ENCODE measurements around the gene SLC30A2. TPM values are rescaled to one million over a fixed set of nuclear protein-coding genes. Genes with fewer than 3 reads are reported as not detected.

SLC30A2 gene
- polyA plus RNA-seq, 1 donor, result 5.4 TPM

DNA sequence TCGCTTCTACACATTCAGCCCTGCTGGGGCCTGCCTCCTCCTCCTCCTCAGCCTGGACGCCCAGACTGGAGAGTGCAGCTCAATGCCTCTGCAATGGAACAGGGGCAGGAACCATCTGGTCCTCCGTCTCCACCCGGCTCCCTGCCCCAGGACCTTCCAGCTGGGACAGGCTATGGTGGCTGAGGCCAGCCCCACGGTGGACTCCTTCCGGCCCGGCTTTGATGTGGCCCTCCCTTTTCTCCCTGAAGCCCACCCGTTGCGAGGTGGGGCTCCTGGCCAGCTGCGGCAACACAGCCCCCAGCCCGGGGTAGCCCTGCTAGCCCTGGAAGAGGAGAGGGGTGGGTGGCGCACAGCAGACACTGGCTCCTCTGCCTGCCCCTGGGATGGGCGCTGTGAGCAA lies 22.9 kb downstream of the SLC30A2 start:
- DNase-seq, result no peak

DNA sequence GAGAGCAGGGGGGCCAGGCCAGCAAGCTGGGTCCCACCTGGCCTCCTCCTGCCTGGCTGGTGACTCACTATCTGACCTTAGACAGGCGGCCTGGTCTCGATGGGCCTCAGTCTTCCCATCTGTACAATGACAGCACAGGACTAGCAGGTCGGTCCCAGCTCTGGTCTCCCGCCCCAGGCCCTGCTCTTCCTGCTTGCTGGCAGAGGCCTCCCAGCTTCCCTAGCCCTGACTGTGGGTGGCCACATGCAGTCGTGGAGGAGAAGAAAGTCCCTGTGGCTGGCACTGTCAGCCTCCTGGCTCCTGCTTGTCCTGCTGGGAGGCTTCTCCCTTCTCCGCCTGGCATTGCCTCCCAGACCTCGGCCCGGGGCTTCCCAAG lies 23.5 kb downstream of the SLC30A2 start:
- no peak for DNase-seq

DNA sequence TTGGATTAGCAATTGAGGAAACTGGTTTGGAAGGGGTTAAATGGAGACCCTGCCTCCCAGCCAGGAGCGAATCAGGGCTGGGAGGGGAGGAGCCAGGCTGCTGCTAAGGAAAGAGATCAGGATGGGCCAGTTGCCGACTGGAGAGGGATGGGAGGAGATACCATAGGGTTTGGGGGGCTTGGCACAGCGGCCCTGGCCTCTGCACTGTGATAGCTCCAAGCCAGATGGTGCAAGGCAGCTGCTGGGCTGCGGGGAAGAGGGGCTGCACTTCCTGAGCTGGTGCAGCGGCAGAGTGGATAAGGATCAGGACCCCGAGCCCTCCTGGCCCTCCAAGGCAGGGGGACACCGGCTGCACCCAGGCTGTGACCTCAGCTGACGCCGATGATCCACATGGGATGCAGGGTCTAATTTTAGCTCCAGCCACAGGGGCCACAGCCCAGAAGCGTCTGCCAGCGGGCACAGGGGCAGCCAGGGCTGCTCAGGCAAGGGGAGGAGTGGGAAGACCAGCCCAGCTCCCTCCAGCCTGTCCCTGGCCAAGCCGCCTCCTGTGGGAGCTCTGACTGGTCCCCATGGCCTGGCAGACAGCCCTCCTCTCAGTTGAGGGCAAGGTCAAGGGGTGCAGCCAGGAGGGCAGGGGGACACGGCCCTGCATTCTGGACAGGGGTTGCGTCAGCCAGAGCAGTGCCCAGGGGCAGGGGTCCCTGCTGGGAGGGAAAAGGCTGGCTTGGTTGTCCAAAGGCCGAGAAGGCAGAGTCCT lies 24.1 kb downstream of the SLC30A2 start, which contains the start of gene EXTL1:
Gene EXTL1, plus strand, starts transcription at position 129 of the 757 bp plus-strand sequence. CDS start 872 bp downstream, outside the sequence.
- DNase-seq, result peak; percentile 64

DNA sequence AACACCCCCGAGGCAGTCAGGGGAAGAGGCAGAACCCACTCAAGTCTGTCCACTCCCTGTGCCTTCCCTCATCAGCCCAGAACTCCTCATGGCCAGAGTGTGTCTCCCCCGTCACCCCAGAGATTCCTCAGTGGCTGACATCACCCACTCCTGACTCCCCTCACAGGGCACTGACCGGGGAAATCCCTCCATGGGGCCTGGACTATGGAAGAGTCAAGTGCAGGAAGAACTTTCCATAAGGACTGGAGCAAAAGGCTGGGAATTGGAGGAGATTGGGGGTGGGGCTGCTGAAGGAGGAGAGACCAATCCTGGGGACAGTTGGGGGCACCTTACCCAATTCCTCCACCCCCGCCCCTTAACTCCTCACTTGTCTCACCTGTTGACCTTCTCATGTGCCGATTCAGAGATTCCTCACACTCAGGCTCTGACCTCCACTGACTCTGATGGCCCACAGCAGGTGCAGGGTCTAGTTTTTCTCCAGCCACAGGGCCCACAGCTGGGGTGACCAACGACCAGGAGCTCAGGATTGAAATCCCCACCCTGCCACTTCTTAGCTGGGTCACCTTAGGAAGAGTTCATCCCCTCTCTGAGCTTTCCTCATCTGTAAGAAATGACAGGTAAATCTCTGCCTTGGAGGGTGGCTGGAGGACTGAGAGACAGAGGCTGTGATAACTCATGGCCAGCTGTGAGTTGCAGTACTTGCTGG lies 24.8 kb downstream of the SLC30A2 start:
- no peak for DNase-seq

DNA sequence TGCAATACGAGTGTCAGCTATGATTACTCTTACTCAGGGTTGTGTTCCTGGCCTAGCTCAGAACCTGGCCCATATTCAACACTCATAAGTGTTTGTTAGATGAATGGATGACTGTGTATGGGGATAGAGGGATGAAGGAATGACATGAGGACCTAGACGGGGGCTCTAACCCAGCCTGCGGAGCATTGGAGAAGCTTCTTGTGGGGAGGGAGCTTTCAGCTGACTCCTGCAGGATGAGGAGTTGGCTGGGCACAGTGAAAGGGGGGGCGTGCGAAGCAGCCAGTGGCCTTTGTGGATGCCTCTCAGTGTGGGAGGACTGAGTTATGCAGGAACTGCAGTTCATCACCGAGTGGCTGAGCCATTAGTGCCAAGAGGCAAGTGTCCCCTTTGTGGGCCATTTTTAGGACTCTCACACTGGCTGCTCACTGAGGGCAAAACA lies 25.6 kb downstream of the SLC30A2 start:
- DNase-seq, result no peak

DNA sequence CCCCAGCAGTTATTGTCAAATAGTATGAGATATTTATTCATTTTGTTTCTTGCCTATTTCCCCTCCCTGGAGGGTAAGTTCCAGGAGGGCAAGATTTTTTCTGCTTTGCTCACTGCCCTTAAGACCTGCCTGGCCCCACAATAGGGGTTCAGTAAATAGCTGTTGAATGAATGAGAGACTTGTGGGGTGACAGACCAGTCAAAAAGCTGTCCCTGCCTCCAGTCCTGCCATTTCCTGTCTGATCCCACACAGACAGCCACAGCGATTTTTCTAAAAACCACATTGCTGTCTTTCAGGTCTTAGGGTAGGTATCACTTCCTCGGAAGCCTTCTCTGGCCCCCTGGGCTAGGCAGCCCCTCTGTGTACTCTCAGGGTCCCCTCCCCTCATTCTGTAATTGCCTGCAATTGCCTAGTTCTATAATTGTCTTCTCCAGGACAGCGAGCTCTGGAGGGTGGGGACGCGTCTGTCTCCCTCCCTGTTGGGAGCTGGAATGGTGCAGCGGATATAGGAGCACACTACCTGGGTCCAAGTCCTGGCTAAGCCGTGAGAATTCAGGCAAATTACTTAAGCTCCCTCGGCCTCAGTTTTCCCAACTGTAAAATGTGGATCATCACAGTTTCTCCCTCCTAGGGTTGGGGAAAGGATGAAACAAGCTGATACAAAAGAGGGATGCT lies 26.1 kb downstream of the SLC30A2 start:
- DNase-seq, result no peak

DNA sequence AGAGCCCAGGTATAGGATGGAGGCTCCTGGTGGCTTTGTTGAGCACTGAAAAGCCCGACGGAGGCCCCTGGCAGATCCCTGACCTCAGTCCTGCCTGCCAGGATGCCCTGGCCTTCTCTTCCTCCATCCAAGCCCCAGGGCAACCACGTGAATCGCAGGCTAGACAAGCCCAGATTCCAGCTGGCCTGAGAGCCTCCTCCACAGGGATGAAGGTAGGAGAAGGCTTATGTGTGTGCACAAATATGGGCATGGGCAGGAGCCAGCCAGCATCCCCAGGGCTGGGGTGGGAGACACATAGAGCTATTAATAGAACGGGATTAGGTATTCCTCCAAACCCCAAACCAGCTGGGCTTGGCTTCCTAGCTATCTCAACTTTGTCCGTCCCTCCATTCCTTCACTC lies 28.3 kb downstream of the SLC30A2 start:
- DNase-seq, result no peak

DNA sequence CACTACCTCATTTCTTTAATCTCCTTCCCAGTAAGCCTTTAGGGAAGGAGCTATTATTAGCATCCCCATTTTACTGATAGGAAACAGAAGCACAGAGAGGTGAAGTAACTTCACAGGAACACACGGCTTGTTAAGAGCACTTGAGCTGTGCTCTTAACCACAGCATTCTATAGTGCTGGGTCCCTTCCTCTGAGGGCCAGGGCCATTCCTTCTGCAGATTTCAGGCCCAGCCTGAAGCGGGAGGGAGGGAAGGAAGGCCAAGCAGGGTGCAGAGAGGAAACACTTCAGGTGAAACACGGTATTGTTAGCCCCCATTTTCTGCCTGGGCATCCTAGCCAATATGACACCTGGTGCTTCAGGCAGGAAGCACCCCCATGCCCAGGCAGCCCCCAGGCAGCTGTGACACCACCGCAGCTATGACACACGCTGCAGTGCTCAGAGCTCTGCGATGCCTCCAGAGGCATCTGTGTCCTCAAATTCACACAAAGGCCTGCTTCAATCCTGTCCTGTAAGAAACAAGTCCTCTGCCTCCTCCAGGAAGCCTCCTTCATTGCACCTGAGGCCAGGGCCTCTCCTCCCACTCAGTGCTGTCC lies 28.9 kb downstream of the SLC30A2 start:
- DNase-seq, result no peak

DNA sequence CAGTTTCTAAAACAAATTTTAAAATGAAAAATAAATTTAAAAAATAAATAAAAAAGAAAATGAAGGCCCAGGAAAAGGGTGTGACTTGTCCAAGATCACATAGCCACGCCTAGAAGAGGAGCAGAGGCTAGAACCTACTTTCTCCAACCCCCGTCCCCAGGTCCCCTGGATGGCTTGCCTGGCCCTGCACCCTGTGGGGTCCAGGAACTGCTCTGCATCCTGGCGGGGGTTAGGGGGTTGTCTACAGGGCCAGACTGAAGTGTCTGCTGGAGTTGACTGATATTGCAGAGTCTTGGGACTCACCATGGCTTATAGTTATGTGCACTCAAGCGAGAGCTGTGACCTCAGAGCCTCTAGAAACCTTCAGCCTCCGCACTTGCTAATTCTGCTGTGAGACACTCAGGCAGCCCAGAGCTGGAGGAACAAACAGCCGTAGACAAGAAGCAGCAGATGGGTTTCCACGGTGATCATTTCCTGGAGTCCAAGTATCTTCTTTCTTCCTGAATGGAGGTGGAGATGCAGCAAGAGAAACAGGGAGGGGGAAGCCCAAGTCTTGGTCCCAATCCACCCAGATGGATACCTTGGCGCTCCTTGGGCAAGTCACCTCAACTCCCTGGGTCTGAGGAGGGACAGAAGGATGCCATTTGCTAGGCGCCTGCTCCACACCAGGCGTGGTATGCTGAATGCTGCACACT lies 29.5 kb downstream of the SLC30A2 start:
- no peak for DNase-seq

DNA sequence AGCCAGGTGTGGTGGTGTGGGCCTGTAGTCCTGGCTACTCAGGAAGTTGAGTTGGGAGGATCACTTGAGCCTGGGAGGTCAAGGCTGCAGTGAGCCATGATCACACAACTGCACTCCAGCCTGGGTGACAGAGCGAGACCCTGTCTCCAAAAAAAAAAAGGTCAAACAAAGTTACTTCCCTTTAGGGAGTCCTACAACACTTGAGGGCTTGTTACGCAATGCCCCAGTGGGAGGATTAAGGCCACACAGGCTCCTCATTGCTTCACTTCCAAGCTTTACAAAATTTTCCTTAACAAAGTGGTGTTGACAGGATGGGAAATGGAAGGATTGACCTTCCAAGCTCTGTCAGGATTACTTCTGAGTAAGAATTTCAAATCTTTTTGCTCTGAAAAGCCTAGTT lies 30.6 kb downstream of the SLC30A2 start:
- DNase-seq, result no peak

DNA sequence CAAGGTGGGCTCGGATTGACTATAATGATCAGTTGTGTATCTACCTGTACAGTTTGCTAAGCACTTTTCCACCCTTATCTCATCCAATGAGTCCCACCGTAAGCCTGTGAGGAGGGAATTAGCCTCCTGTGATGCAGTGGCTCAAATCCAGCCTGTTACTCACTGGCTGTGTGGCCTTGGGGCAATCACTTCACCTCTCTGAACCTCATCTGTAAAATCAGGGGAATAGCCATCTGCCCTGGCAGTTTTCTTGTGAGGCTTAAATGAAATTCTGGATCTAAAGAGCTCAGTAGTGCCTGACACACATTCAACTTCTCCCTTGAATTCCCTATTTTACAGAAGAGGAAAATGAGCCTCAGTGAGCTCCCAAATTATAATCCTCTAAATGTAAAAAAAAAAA lies 31.7 kb downstream of the SLC30A2 start:
- no peak for DNase-seq

DNA sequence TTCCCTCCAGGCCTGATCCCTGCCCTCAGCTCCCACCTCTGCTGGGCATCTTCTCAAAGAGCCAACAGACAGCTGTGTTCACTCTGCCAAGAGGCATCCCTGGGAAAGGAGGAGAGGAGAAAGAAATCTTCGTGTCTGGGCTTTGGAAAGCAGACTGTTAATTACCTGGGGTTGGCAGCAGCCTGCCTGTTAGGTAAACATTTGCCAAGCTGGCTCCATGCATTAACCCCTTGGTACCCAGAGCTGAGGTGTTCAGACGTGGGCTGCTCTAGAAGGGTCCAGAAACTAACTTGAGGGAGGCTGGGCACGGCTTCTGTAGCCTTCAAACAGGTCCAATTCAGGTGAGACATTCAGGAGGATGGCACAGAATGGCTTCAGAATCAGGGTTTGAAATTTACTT lies 33.1 kb downstream of the SLC30A2 start:
- no peak for DNase-seq

DNA sequence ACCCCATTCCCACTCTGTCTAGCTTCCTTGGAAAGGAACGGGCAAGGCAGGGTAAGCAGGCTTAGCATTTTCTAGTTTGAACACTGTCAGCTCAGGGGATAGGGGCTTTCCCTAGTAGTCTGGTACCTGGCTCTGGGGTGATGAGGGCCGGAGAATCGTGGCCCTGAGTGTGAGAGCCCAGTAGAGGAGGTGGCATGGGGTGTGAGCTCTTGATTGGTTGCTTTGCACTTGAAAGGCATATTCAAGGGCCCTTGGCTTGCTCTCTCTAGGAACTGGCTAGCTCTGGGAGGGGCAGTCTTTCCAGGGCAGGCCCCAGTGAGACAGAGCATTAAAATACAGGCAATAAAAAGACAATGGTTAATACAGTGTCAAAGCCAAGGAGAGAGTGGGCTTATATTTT lies 35.1 kb downstream of the SLC30A2 start:
- no peak for DNase-seq

DNA sequence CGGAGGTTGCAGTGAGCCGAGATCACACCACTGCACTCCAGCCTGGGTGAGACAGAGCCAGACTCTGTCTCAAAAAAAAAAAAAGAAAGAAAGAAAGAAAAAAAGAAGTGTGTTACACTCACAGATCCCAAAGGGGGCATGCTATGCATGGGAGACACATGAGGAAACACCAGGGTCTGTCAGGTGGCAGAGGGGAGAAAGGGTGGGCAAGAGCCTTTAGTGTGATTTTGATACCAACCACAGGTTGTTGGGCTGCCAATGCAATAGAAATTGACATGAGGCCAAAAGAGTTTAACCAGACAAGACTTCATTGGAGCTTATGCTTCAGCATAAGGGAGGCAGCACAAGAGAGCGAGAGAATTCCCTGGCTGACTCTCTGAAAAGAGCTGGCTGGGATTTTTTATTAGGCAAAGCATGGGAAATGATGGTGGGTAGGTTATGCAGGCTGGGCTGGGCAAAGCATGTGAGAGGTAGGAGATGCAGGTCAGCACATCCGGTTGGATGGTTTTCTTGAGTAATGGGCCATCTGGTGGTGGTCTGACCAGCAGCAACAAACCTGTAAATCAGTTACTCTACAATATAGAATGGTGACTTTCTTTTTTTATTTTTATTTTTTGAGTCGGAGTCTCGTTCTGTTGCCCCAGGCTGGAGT lies 36.0 kb downstream of the SLC30A2 start:
- no peak for DNase-seq

DNA sequence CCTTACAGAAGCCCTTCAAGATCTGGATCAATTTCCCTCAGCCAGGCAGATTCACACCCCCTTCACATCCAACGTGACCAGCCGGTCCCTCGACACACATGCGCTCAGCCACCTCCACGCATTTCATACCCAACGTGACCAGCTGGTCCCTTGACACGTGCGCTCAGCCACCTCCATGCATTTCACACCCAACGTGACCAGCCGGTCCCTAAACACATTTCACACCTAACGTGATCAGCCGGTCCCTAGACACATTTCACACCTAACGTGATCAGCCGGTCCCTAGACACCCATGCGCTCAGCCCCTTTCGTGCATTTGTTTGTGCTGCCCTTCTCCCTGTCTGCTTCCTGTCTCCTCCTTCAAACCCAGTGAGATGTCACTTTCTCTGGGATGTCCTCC lies 39.2 kb downstream of the SLC30A2 start:
- no peak for DNase-seq

DNA sequence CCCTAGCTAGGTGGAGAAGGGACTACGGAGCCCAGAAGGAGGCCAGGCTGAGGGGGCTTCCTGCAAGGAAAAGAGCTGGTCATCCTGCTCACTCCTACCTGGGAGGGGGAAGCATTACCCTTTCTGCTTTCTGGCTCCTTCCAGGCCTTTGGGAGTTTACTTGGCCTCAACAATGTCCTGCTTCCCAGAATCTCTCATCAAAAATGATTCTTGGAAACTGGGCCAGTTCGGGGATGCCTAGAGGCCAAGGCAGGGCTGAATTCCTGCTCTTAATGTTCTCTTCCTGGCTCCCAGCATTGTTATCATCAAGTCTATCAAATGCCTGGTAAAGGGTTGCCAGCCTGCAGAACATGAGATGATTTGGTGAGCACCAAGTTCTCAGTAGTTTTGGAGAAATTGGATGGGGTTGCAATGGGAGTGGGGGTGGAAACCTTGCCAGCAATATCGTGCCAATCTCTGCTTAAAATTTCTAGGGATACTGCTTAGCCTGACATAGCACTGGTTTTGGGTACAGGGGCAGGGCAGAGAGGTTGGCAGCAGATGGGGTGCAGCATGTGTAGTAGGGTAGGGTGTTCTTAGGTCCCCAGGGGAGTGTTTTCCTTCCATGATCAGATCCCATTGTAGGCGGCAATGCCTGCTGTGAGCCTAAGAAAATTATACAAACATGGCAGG lies 40.3 kb downstream of the SLC30A2 start:
- DNase-seq, result no peak

DNA sequence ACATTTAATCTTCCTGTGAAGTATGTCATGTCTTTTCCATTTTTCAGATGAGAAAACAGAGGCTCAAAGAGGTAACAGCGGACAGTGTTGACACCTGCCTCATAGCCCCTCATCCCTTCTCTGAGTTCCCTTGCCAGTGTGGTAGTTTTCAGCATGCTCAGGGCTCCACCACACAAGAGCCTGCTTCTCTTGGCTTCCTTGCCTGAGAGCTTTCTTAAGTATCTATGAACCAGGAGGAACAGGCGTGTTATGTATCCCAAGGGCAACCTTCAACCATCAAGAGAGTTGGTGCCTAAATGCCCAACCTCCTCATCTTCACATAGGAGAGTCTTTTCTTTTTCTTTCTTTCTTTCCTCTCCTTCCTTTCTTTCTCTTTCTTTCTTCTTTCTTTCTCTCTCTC lies 42.2 kb downstream of the SLC30A2 start:
- DNase-seq, result no peak

DNA sequence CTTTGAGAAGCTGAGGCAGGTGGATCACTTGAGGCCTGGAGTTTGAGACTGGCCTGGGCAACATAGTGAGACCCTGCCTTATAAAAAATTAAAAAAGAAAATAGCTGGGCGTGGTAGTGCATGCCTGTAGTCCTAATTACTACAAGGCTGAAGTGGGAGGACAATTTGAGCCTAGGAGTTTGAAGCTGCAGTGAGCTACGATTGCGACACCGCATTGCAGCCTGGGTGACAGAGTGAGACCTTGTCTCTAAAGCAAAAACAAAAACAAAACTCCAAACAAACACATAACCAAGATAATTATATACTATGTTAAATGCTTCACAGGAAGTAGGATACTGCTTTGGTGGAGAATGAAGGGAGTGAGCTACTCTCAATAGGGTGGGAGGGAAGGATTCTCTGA lies 42.7 kb downstream of the SLC30A2 start:
- no peak for DNase-seq

DNA sequence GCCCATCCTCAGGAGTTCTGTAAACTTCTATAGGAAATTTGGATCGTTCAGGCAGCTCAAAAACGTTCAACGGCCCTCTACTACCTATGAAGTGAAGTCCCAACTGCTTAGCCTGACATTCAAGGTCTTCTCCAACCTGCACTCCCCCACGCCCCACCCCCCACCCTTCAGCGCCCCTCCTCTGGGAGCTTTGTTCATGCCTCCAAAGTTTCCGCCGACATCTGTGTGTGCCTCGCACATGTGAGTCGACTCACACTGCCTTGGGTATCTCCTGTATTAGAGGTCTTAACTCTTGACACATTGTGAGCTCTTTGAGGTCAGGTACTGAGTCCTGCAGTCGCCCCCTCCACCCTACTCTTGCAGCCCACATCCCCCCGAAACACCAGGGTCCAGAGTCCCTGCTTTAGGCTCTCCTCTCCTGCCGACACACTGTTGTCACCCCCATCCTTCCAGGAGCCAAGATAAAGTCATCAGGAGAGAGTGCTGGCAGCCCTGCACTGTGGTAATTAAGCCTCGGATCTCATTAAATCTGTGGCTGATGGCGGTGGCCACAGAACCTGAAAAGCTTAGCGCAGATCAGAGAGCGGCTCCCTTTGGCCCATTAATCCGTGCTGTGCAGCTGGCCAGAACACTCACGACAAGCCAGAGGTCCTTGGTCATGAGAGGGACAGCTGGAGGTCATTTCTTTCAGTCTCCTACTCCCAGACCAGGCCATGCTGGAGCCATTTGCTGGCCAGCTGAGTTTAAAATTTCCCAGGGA lies 46.7 kb downstream of the SLC30A2 start:
- no peak for DNase-seq
